HepG2 (cell line): Measurements from ENCODE around the gene PPP1R9B. TPM values are rescaled to one million over a fixed set of nuclear protein-coding genes. Genes with fewer than 3 reads are reported as not detected.

Experiments
- ATAC-seq: fragments of 200-7000 bp; cut with Tn5 transposase; 3 replicates; pipeline ENCODE4 v1.9.1; 2020; ENCODE audit warnings: mild to moderate bottlenecking, moderate library complexity
- BruUV-seq: library from RNA; stranded (reverse); fragments of 400-500 nt; replicated peaks from 2 replicates; lab custom pipeline; 2021; lab: Mats Ljungman, UMichigan
- CTCF ChIA-PET: fragments of 300-600 bp; formaldehyde crosslinking; extraction: SDS; loops from one replicate; lab custom pipeline; 2021; ENCODE audit warnings: low total read pairs, inconsistent platforms, low intra/inter-chr PET ratio; lab: Yijun Ruan, JAX
- POLR2A ChIA-PET: fragments of 350-600 bp; sonication (Branson Sonifier 250); formaldehyde crosslinking; loops from one replicate; lab custom pipeline; 2020; ENCODE audit warnings: antibody characterized with exemption, inconsistent platforms; lab: Yijun Ruan, JAX
- DNase-seq: peaks from one replicate; pipeline ENCODE4 v3.0.0-alpha.2; 2015; ENCODE audit warnings: low spot score
- FAIRE-seq: peaks from 3 replicates; lab custom pipeline; 2011; peaks lifted over from hg19 to GRCh38; lab: Jason Lieb, UNC
- H2AFZ ChIP-seq: one replicate; pipeline ENCODE4 v1.6.1; 2011; ENCODE audit warnings: low read length, inconsistent platforms
- H3K27ac ChIP-seq: fragments of 300-600 bp; 3 replicates; pipeline ENCODE4 v1.8.0; 2011; ENCODE audit warnings: mixed run types, mild to moderate bottlenecking, mixed read lengths, low read length, inconsistent platforms; ENCODE audit not compliant: insufficient read depth; ENCODE audit errors: extremely low read length
- H3K27me3 ChIP-seq, 2 experiments: fragments of 200-600 bp in 1 of 2; 2 replicates in 1 of 2; 3 replicates in 1 of 2; pipeline versions ENCODE4 v1.6.0 to v1.8.0; 2011; ENCODE audit warnings: low read length in 2 of 2, mild to moderate bottlenecking in 2 of 2, moderate library complexity in 2 of 2, inconsistent platforms in 1 of 2; ENCODE audit not compliant: insufficient read depth in 2 of 2, control insufficient read depth in 1 of 2
- H3K36me3 ChIP-seq, 2 experiments: fragments of 200-600 bp in 1 of 2; replicated peaks in 1 of 2; 2 replicates in 1 of 2; 3 replicates in 1 of 2; pipeline versions ENCODE4 v1.5.1 to v1.8.0; 2011; ENCODE audit warnings: low read length in 2 of 2, inconsistent platforms in 1 of 2; ENCODE audit not compliant: insufficient read depth in 2 of 2, control insufficient read depth in 1 of 2
- H3K4me1 ChIP-seq: 2 replicates; pipeline ENCODE4 v1.5.1; 2012; ENCODE audit warnings: low read length, inconsistent platforms; ENCODE audit not compliant: insufficient read depth
- H3K4me2 ChIP-seq: 2 replicates; pipeline ENCODE4 v1.6.0; 2011; ENCODE audit warnings: low read depth, low read length, inconsistent platforms
- H3K4me3 ChIP-seq, 3 experiments: fragments of 200-600 bp in 1 of 3; sonication (generic), shearing (Covaris generic) in 1 of 3; replicated peaks in 1 of 3; 2 replicates each; pipeline ENCODE4 v1.5.1; 2011 to 2016; ENCODE audit warnings: low read length in 3 of 3, inconsistent platforms in 2 of 3, low read depth in 2 of 3, mild to moderate bottlenecking in 2 of 3, control low read depth in 1 of 3, mixed read lengths in 1 of 3; ENCODE audit not compliant: insufficient read depth in 1 of 3
- H3K79me2 ChIP-seq: one replicate; pipeline ENCODE4 v1.6.1; 2011; ENCODE audit warnings: low read length, inconsistent platforms; ENCODE audit not compliant: insufficient read depth
- H3K9ac ChIP-seq: 2 replicates; pipeline ENCODE4 v1.6.0; 2011; ENCODE audit warnings: mild to moderate bottlenecking, low read depth, low read length, inconsistent platforms; ENCODE audit not compliant: insufficient read depth
- H3K9me3 ChIP-seq: 2 replicates; pipeline ENCODE4 v1.5.1; 2012; ENCODE audit warnings: mild to moderate bottlenecking, low read length
- H4K20me1 ChIP-seq: 2 replicates; pipeline ENCODE4 v1.6.0; 2011; ENCODE audit warnings: inconsistent platforms, mild to moderate bottlenecking, low read length, moderate library complexity; ENCODE audit not compliant: insufficient read depth
- ELK4 ChIP-seq: sonication (generic); formaldehyde crosslinking; IDR thresholded peaks from 2 replicates; pipeline ENCODE4 v1.9.0; 2021; ENCODE audit warnings: missing genetic modification reagents, borderline replicate concordance
- NR2F1 ChIP-seq, 2 experiments: fragments of 450-650 bp in 1 of 2; formaldehyde crosslinking in 1 of 2; IDR thresholded peaks; 2 replicates each; pipeline versions ENCODE4 v1.5.0 to v1.6.1; 2016 to 2020; ENCODE audit warnings: mild to moderate bottlenecking in 1 of 2, missing compliant biosample characterization in 1 of 2, missing genetic modification reagents in 1 of 2, moderate library complexity in 1 of 2
- STAT6 ChIP-seq: sonication (generic); formaldehyde crosslinking; IDR thresholded peaks from 2 replicates; pipeline ENCODE4 v1.4.0; 2020; ENCODE audit warnings: missing genetic modification reagents, mild to moderate bottlenecking, borderline replicate concordance
- ZBTB33 ChIP-seq: sonication (generic); formaldehyde crosslinking; IDR thresholded peaks from 2 replicates; pipeline ENCODE4 v1.4.0; 2020; ENCODE audit warnings: missing genetic modification reagents
- ZMYM4 ChIP-seq: sonication (generic); formaldehyde crosslinking; IDR thresholded peaks from 2 replicates; pipeline ENCODE4 v1.8.1; 2023; ENCODE audit warnings: mild to moderate bottlenecking, missing genetic modification reagents
- ZNF550 ChIP-seq: sonication (generic); formaldehyde crosslinking; IDR thresholded peaks from 2 replicates; pipeline ENCODE4 v1.4.0; 2020; ENCODE audit warnings: mild to moderate bottlenecking, missing genetic modification reagents, borderline replicate concordance
- WGBS: methylation state at CpG from one replicate; pipeline ENCODE4 v1.1.6; 2017; ENCODE audit warnings: low lambda C conversion rate; 5-methylcytosine and 5-hydroxymethylcytosine counted together
- in situ Hi-C: cut with HindIII; loops from 2 replicates; pipeline ENCODE4 v1.10.0; 2017; ENCODE audit warnings: low pct_unique_long_range_greater_than_20kb; ENCODE audit not compliant: extremely low pct_ligation_motif_present
- intact Hi-C: fragments of 100-400 bp; cut with micrococcal nuclease; formaldehyde crosslinking; loops from one replicate; pipeline ENCODE4 v1.10.0; 2022; ENCODE audit not compliant: unreplicated experiment
- polyA plus RNA-seq, 8 experiments: library from polyadenylated mRNA; depleted of rRNA in 3 of 8; stranded (reverse) in 7 of 8; unstranded in 1 of 8; fragments of >200 nt; fragmentation: Illumina TruSeq in 4 of 8; extraction: Trizol in 4 of 8; gene quantifications; 2 replicates each; pipeline versions ENCODE4 v1.2.1 to v1.2.3, GENCODE V29; 2011 to 2016; ENCODE audit warnings: low read depth in 4 of 8, missing spikeins in 1 of 8, mixed read lengths in 1 of 8; ENCODE audit not compliant: insufficient read depth in 1 of 8
- total RNA-seq, 5 experiments: library from RNA; depleted of rRNA; stranded (reverse); fragments of >200 nt; fragmentation: Illumina TruSeq; extraction: Trizol; gene quantifications; 2 replicates each; pipeline ENCODE4 v1.2.3, GENCODE V29; 2016; ENCODE audit warnings: low read depth in 1 of 5

The PPP1R9B gene
- total and polyA plus RNA-seq, 2 of the 13 experiments (the other 11 are each of a cell fraction or from before 2014, with no cell fraction given), result 9.4 to 15.8 TPM

GRCh38 chr17:50155115-50155819 lies 4.8 kb upstream of the PPP1R9B start:
- Histone ChIP-seq H3K79me2 (no peaks in the 10 kb centered on the region), H4K20me1 (no peaks in the 10 kb centered on the region), H3K4me2 (no peak overlapping the region), H2AFZ (no peak overlapping the region), H3K4me3 (no peak overlapping the region), H3K36me3 (no peaks in the 10 kb centered on the region), H3K9me3 (no peaks in the 10 kb centered on the region), H3K9ac (no peak overlapping the region), H3K27me3 (peaks cover 2 to 20% of the 10 kb centered on the region in 2 experiments; a peak in 3 of 5 replicates), H3K4me1 (peaks cover 15% of the 10 kb centered on the region), H3K27ac (no peak overlapping the region)
- BruUV-seq, result no TSS peak
- CTCF ChIA-PET, result no interaction called here
- 40% methylated on average over 8 of the region's 8 CpGs for WGBS
- POLR2A ChIA-PET, result no interaction called here
- ATAC-seq (no peak), DNase-seq (no peak), FAIRE-seq (no peak)
- intact Hi-C loops (no loop called here), in situ Hi-C loops (no loop called here)
- TF ChIP-seq ZBTB33 (0 out of 2 replicates have a peak, but pooled peaks have one; percentile 37), ZNF550 (CRISPR knock-in tag) (no peak)

- H3K79me2 ChIP-seq, result no peaks in the 10 kb centered on the region
- H2AFZ ChIP-seq, result no peak overlapping the region
- no peak overlapping the region for H3K4me2 ChIP-seq
- WGBS, result 0% methylated on average over 1 of the region's 1 CpG
- H3K36me3 ChIP-seq, result no peaks in the 10 kb centered on the region
- H3K9ac ChIP-seq, result no peak overlapping the region
- ChIA-PET CTCF (no interaction called here), POLR2A (no interaction called here)
- no peak for FAIRE-seq
- no peak for ATAC-seq
- DNase-seq, result no peak
- H3K27ac ChIP-seq, result no peak overlapping the region
- peaks cover 15% of the 10 kb centered on the region for H3K4me1 ChIP-seq
- no peaks in the 10 kb centered on the region for H4K20me1 ChIP-seq
- no TSS peak for BruUV-seq
- TF ChIP-seq ZMYM4 (CRISPR knock-in tag) (no peak), NR2F1 (CRISPR knock-in tag; IDR thresholded peaks at IDR 0.05) (no peak), STAT6 (no peak), ELK4 (CRISPR knock-in tag) (no peak)
- intact Hi-C loops, result no loop called here
- in situ Hi-C loops, result no loop called here
- H3K4me3 ChIP-seq, result no peak overlapping the region
- H3K27me3 ChIP-seq, result peaks cover 2 to 14% of the 10 kb centered on the region in 2 experiments; a peak in 2 of 5 replicates
- H3K9me3 ChIP-seq, result no peaks in the 10 kb centered on the region
These were observed 4.1 kb upstream of the PPP1R9B start for GRCh38 chr17:50154604-50155003.
